ENCODE measurements around the gene FAHD2B. TPM values are rescaled to one million over a fixed set of nuclear protein-coding genes. Genes with fewer than 3 reads are reported as not detected.
"Not testable (repeated sequence)": the region's sequence is repeated elsewhere in the genome, so short reads cannot be mapped to it uniquely, and the experiment has no call there.

The FAHD2B gene
- total RNA-seq, 1 experiment from 2014 or later = 28.8 TPM

- POLR2A ChIA-PET (ENCODE audit: unreplicated experiment); H3K4me2 ChIP-seq; H3K27ac ChIP-seq; H3F3A ChIP-seq (ENCODE audit: insufficient read depth, low read depth); H3K36me3 ChIP-seq (ENCODE audit: low read depth); CTCF ChIA-PET; H3K9me3 ChIP-seq (ENCODE audit: insufficient read depth, low read depth); H4K20me1 ChIP-seq (ENCODE audit: insufficient read depth); H3K79me2 ChIP-seq (ENCODE audit: low read depth); intact Hi-C loops (cut with micrococcal nuclease; ENCODE audit: unreplicated experiment); H3K4me3 ChIP-seq; H3K9me2 ChIP-seq (ENCODE audit: insufficient read depth); H2AFZ ChIP-seq; H3K4me1 ChIP-seq (replicated peaks; ENCODE audit: insufficient read depth); H3K27me3 ChIP-seq (ENCODE audit: insufficient read depth, low read depth); BruUV-seq (replicated peaks): not testable (repeated sequence)
- peak in 1 of 2 experiments; percentile 16 for DNase-seq
Observed at GRCh38 chr2:97082206-97082605, 12.5 kb downstream of the FAHD2B start.

- H3K79me2 ChIP-seq (ENCODE audit: low read depth); H3K4me2 ChIP-seq; H3K4me1 ChIP-seq (replicated peaks; ENCODE audit: insufficient read depth); H3K27ac ChIP-seq; BruUV-seq (replicated peaks); H3K27me3 ChIP-seq (ENCODE audit: insufficient read depth, low read depth); CTCF ChIA-PET; H4K20me1 ChIP-seq (ENCODE audit: insufficient read depth); POLR2A ChIA-PET (ENCODE audit: unreplicated experiment); H3K9me2 ChIP-seq (ENCODE audit: insufficient read depth); H3K9me3 ChIP-seq (ENCODE audit: insufficient read depth, low read depth); intact Hi-C loops (cut with micrococcal nuclease; ENCODE audit: unreplicated experiment); H2AFZ ChIP-seq; DNase-seq; H3K36me3 ChIP-seq (ENCODE audit: low read depth); H3F3A ChIP-seq (ENCODE audit: insufficient read depth, low read depth); H3K4me3 ChIP-seq: not testable (repeated sequence)
Observed at GRCh38 chr2:97080855-97081254, 13.8 kb downstream of the FAHD2B start.

GRCh38 chr2:97077213-97077612 is 17.5 kb downstream of the FAHD2B start:
- H4K20me1 ChIP-seq (ENCODE audit: insufficient read depth); intact Hi-C loops (cut with micrococcal nuclease; ENCODE audit: unreplicated experiment); H3K27ac ChIP-seq; H3K9me3 ChIP-seq (ENCODE audit: insufficient read depth, low read depth); H3F3A ChIP-seq (ENCODE audit: insufficient read depth, low read depth); H3K4me3 ChIP-seq; BruUV-seq (replicated peaks); H3K4me1 ChIP-seq (replicated peaks; ENCODE audit: insufficient read depth); H3K79me2 ChIP-seq (ENCODE audit: low read depth); POLR2A ChIA-PET (ENCODE audit: unreplicated experiment); H3K36me3 ChIP-seq (ENCODE audit: low read depth); H2AFZ ChIP-seq; H3K4me2 ChIP-seq; H3K9me2 ChIP-seq (ENCODE audit: insufficient read depth); DNase-seq; CTCF ChIA-PET: not testable (repeated sequence)
- H3K27me3 ChIP-seq (ENCODE audit: insufficient read depth, low read depth) = peaks cover 13% of the 10 kb centered on the region; the same call in 1 of the 2 replicates

GRCh38 chr2:97070915-97071314 is 23.8 kb downstream of the FAHD2B start:
- H3K27ac ChIP-seq; intact Hi-C loops (cut with micrococcal nuclease; ENCODE audit: unreplicated experiment); H4K20me1 ChIP-seq (ENCODE audit: insufficient read depth); H2AFZ ChIP-seq; H3K4me3 ChIP-seq; H3K9me3 ChIP-seq (ENCODE audit: insufficient read depth, low read depth); POLR2A ChIA-PET (ENCODE audit: unreplicated experiment); H3K79me2 ChIP-seq (ENCODE audit: low read depth); CTCF ChIA-PET; H3K4me2 ChIP-seq; BruUV-seq (replicated peaks); H3K9me2 ChIP-seq (ENCODE audit: insufficient read depth); H3K4me1 ChIP-seq (replicated peaks; ENCODE audit: insufficient read depth); H3F3A ChIP-seq (ENCODE audit: insufficient read depth, low read depth); DNase-seq; H3K36me3 ChIP-seq (ENCODE audit: low read depth): not testable (repeated sequence)
- peaks cover 43% of the 10 kb centered on the region for H3K27me3 ChIP-seq (ENCODE audit: insufficient read depth, low read depth)

GRCh38 chr2:97068722-97069121 is 26.0 kb downstream of the FAHD2B start:
- POLR2A ChIA-PET (ENCODE audit: unreplicated experiment); intact Hi-C loops (cut with micrococcal nuclease; ENCODE audit: unreplicated experiment); BruUV-seq (replicated peaks): not testable (repeated sequence)

More at GRCh38 chr2:97068722-97069121, 26.0 kb downstream of the FAHD2B start:
- H3K4me2 ChIP-seq; H3K4me3 ChIP-seq; H3K9me2 ChIP-seq (ENCODE audit: insufficient read depth); H3K79me2 ChIP-seq (ENCODE audit: low read depth); H4K20me1 ChIP-seq (ENCODE audit: insufficient read depth); H3K27ac ChIP-seq; H3K36me3 ChIP-seq (ENCODE audit: low read depth); DNase-seq; H2AFZ ChIP-seq; H3K9me3 ChIP-seq (ENCODE audit: insufficient read depth, low read depth); H3K4me1 ChIP-seq (replicated peaks; ENCODE audit: insufficient read depth); H3F3A ChIP-seq (ENCODE audit: insufficient read depth, low read depth); CTCF ChIA-PET: not testable (repeated sequence)
- H3K27me3 ChIP-seq (ENCODE audit: insufficient read depth, low read depth) = peaks cover 41% of the 10 kb centered on the region
